ENCODE results near the gene LRRFIP1.
A peak's percentile ranks its signal among the peaks of the same experiment; 100 is the strongest.

LRRFIP1 gene

GRCh38 chr2:237627441-237628246 is at the start of gene LRRFIP1:
Gene LRRFIP1 (plus strand): TSS chr2:237627587. CDS start chr2:237627645, 58 bp downstream.
- in situ Hi-C loops (cut with MboI; ENCODE audit: low sequenced_read_pairs): no loop called here
- Histone ChIP-seq H3K4me3 (peak within 1 kb of the TSS; percentile 30), H3K27me3 (ENCODE audit: low read depth) (peaks cover 10% of the 10 kb centered on the region), H3K9me3 (no peaks in the 10 kb centered on the region), H3K36me3 (replicated peaks) (no peaks in the 10 kb centered on the region), H3K4me1 (no peaks in the 10 kb centered on the region; the same call in 1 of the 2 replicates)
- peak in 1 of 2 experiments; percentile 40 for DNase-seq (ENCODE audit: low spot score in 2 of 2)

- Histone ChIP-seq H3K4me1 (no peaks in the 10 kb centered on the region), H3K9me3 (no peaks in the 10 kb centered on the region), H3K36me3 (replicated peaks) (no peaks in the 10 kb centered on the region), H3K27me3 (ENCODE audit: low read depth) (0 out of 2 replicates have a peak, but pooled peaks cover 3% of the 10 kb centered on the region), H3K4me3 (no peak overlapping the region)
- in situ Hi-C loops (cut with MboI; ENCODE audit: low sequenced_read_pairs): loop anchor here (10.0 kb wide), 1 partner anchor 423 kb away; no protein-coding TSS in a partner anchor
- DNase-seq (ENCODE audit: low spot score in 2 of 2): no peak
Observed at GRCh38 chr2:237577956-237578870, 49.2 kb upstream of the LRRFIP1 start.

GRCh38 chr2:237581326-237581725 is 46.1 kb upstream of the LRRFIP1 start:
- Histone ChIP-seq H3K4me1 (no peaks in the 10 kb centered on the region), H3K9me3 (no peaks in the 10 kb centered on the region), H3K36me3 (replicated peaks) (no peaks in the 10 kb centered on the region), H3K4me3 (no peak overlapping the region), H3K27me3 (ENCODE audit: low read depth) (0 out of 2 replicates have a peak, but pooled peaks cover 3% of the 10 kb centered on the region)
- in situ Hi-C loops (cut with MboI; ENCODE audit: low sequenced_read_pairs): no loop called here
- DNase-seq (ENCODE audit: low spot score in 2 of 2): no peak

- Histone ChIP-seq H3K36me3 (replicated peaks) (no peaks in the 10 kb centered on the region), H3K4me1 (no peaks in the 10 kb centered on the region), H3K9me3 (no peaks in the 10 kb centered on the region), H3K27me3 (ENCODE audit: low read depth) (0 out of 2 replicates have a peak, but pooled peaks cover 3% of the 10 kb centered on the region), H3K4me3 (no peak overlapping the region)
- in situ Hi-C loops (cut with MboI; ENCODE audit: low sequenced_read_pairs): no loop called here
- no peak for DNase-seq (ENCODE audit: low spot score in 2 of 2)
Observed at GRCh38 chr2:237581751-237582746, 45.3 kb upstream of the LRRFIP1 start.

- no peaks in the 10 kb centered on the region for H3K36me3 ChIP-seq (replicated peaks)
- no peak for DNase-seq (ENCODE audit: low spot score in 2 of 2)
- H3K4me1 ChIP-seq: no peaks in the 10 kb centered on the region
- in situ Hi-C loops (cut with MboI; ENCODE audit: low sequenced_read_pairs): no loop called here
- H3K4me3 ChIP-seq: no peak overlapping the region
- 0 out of 2 replicates have a peak, but pooled peaks cover 3% of the 10 kb centered on the region for H3K27me3 ChIP-seq (ENCODE audit: low read depth)
- H3K9me3 ChIP-seq: no peaks in the 10 kb centered on the region
Observed at GRCh38 chr2:237583385-237584295, 43.7 kb upstream of the LRRFIP1 start.

GRCh38 chr2:237585590-237586221 is 41.7 kb upstream of the LRRFIP1 start:
- H3K4me1 ChIP-seq: no peaks in the 10 kb centered on the region
- H3K4me3 ChIP-seq: no peak overlapping the region
- DNase-seq (ENCODE audit: low spot score in 2 of 2): no peak
- in situ Hi-C loops (cut with MboI; ENCODE audit: low sequenced_read_pairs): no loop called here
- H3K27me3 ChIP-seq (ENCODE audit: low read depth): no peaks in the 10 kb centered on the region; the same call in 1 of the 2 replicates
- no peaks in the 10 kb centered on the region for H3K9me3 ChIP-seq
- no peaks in the 10 kb centered on the region for H3K36me3 ChIP-seq (replicated peaks)

GRCh38 chr2:237588044-237588696 is 39.2 kb upstream of the LRRFIP1 start:
- DNase-seq (ENCODE audit: low spot score in 2 of 2): no peak
- no peaks in the 10 kb centered on the region for H3K9me3 ChIP-seq
- H3K36me3 ChIP-seq (replicated peaks): no peaks in the 10 kb centered on the region
- in situ Hi-C loops (cut with MboI; ENCODE audit: low sequenced_read_pairs): no loop called here
- no peak overlapping the region for H3K4me3 ChIP-seq
- no peaks in the 10 kb centered on the region for H3K4me1 ChIP-seq
- H3K27me3 ChIP-seq (ENCODE audit: low read depth): no peaks in the 10 kb centered on the region; the same call in 1 of the 2 replicates

- Histone ChIP-seq H3K27me3 (ENCODE audit: low read depth) (no peaks in the 10 kb centered on the region; the same call in 1 of the 2 replicates), H3K4me1 (no peaks in the 10 kb centered on the region), H3K36me3 (replicated peaks) (no peaks in the 10 kb centered on the region), H3K9me3 (no peaks in the 10 kb centered on the region), H3K4me3 (no peak within 1 kb of the TSS)
- DNase-seq (ENCODE audit: low spot score in 2 of 2): no peak
- in situ Hi-C loops (cut with MboI; ENCODE audit: low sequenced_read_pairs): no loop called here
Observed at GRCh38 chr2:237590272-237591140, 36.9 kb upstream of the LRRFIP1 start, which contains the start of gene RAB17. Gene RAB17 (minus strand): TSS chr2:237590734. CDS start chr2:237586154, 4,580 bp downstream.

- H3K4me1 ChIP-seq: no peaks in the 10 kb centered on the region
- DNase-seq (ENCODE audit: low spot score in 2 of 2): no peak
- H3K4me3 ChIP-seq: no peak overlapping the region
- H3K36me3 ChIP-seq (replicated peaks): no peaks in the 10 kb centered on the region
- no peaks in the 10 kb centered on the region for H3K9me3 ChIP-seq
- in situ Hi-C loops (cut with MboI; ENCODE audit: low sequenced_read_pairs): no loop called here
- H3K27me3 ChIP-seq (ENCODE audit: low read depth): no peaks in the 10 kb centered on the region; the same call in 1 of the 2 replicates
Observed at GRCh38 chr2:237591141-237591881, 36.1 kb upstream of the LRRFIP1 start.

GRCh38 chr2:237592425-237592980 is 34.9 kb upstream of the LRRFIP1 start:
- no peak overlapping the region for H3K4me3 ChIP-seq
- no peaks in the 10 kb centered on the region for H3K4me1 ChIP-seq
- H3K27me3 ChIP-seq (ENCODE audit: low read depth): no peaks in the 10 kb centered on the region; the same call in 1 of the 2 replicates
- H3K9me3 ChIP-seq: no peaks in the 10 kb centered on the region
- in situ Hi-C loops (cut with MboI; ENCODE audit: low sequenced_read_pairs): no loop called here
- H3K36me3 ChIP-seq (replicated peaks): no peaks in the 10 kb centered on the region
- no peak for DNase-seq (ENCODE audit: low spot score in 2 of 2)

Data from HAP-1 (cell line).